HG02678 (cell line): Measurements from ENCODE around the gene NCKAP5L.
"Not testable (repeated sequence)": the region's sequence is repeated elsewhere in the genome, so short reads cannot be mapped to it uniquely, and the experiment has no call there.

Source experiments
- ATAC-seq: cut with Tn5 transposase; IDR thresholded peaks from one replicate; pipeline ENCODE4 v1.9.1; 2021; ENCODE audit warnings: mild to moderate bottlenecking, moderate library complexity; ENCODE audit not compliant: unreplicated experiment

The NCKAP5L gene

DNA sequence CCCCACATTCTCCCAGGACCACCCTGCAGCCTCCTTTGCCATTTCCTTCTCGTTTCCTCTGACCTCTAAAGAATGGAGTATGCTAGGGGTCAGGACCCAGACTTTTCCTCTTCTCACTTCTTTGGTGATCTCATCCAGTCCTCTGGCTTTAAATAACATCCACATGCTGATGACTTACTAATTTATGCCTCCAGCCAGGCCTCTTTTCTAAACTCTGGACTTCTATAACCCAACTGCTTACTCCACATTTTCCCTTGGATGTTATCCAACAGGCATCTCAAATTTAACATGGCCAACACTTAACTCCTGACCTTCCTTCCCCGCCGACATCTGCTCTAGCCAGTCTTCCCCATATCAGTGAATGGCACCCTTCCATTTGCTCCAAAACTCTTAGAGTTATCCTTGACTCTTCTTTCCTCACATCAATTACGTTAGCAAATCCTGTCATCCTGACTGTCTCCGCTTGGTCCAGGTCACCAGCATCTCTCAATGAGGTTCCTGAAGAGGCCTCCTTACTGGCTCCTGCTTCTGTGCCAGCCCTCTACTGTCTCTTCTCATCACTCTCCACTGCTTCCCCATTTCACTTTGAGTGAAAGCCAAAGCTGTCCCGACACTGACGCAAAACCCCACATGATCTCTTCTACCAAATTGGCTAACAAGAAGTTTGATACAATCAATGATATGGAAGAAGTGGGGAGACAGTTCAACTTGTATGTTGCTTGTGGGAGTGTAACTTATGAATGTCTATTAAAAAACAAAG is 44.1 kb downstream of the NCKAP5L start:
- no peak for ATAC-seq

DNA sequence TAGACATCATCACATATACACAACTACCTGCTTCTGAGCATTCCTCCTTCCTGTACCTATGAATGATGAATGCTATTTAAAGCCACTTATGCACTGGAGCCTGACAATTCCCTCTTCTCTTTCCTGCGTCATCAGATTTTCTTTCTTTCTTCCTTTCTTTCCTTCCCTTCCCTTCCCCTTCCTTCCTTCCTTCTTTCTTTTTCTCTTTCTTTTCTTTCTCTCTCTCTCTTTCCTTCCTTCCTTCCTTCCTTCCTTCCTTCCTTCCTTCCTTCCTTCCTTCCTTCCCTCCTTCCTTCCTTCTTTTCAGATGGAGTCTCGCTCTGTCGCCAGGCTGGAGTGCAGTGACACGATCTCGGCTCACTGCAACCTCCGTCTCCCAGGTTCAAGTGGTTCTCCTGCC is 47.3 kb downstream of the NCKAP5L start:
- ATAC-seq: not testable (repeated sequence)

DNA sequence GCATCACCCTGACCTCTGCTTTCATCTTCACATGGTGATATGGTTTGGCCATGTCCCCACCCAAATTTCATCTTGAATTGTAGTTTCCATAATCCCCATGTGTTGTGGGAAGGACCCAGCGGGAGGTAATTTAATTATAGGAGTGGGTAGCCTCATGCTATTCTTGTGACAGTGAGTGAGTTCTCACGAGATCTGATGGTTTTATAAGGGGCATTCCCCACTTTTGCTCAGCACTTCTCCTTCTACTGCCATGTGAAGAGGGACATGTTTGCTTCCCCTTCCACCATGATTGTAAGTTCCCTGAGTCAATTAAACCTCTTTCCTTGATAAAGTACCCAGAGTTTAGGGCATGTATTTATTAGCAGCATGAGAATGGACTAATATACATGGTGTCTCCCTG is 48.6 kb downstream of the NCKAP5L start:
- no peak for ATAC-seq

DNA sequence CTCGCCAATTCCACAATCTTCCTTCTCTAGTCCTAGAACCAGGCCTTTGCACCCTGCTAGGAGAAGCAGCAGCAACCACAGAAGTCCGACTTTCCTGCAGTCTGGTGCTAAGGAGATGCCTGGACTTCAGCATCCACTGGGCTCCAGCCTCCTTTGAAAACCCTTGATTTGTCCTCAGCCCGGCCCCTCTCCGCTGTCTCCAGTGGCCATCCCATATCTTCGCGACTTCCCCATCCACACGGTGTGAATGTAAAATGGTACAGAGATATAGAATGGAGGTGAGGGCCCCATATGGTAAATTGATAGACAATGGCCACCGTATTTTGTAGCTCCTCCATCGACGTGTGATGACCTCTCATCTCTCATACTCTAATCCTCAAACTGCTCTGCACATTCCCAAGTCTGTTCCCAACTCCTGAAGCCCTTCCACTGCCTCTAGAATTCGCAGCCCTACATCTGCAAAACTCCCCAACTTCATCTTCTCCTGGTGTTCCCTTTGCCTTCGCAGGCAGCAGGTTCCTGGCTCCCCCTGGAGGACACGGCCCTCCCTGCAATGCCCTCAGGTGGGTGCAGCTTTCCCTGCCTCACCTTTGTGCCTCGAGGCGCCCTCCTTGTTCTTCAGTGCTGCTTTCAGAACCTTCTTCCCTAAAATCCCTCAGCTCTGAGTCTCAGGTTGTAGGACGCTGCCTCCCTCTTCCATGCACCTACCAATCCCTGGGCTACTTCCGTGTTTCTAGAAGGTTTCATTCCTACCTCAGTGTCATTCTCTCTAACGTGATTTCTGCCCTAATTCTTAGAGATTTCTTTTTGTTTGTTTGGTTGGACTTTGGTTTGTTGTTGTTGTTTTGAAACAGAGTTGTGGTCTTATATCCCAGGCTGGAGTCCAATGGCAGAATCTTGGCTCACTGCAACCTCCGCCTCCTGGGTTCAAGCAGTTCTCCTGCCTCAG is 50.1 kb downstream of the NCKAP5L start:
- ATAC-seq: no peak

DNA sequence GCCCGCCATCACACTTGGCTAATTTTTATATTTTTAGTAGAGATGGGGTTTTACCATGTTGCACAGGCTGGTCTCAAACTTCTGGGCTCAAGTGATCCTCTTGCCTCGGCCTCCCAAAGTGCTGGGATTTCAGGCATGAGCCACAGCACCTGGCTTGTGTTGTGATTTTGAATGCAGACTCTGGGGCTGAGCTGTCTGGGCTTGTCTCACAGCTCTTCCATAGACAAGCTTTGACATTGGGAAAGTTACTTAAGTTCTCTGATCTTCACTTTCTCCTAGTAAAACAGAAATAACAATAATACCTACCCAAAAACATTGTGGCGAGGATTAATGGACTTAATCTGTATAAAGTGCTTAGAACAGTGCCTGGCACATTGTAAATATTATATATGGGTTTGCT is 50.9 kb downstream of the NCKAP5L start:
- ATAC-seq: no peak

DNA sequence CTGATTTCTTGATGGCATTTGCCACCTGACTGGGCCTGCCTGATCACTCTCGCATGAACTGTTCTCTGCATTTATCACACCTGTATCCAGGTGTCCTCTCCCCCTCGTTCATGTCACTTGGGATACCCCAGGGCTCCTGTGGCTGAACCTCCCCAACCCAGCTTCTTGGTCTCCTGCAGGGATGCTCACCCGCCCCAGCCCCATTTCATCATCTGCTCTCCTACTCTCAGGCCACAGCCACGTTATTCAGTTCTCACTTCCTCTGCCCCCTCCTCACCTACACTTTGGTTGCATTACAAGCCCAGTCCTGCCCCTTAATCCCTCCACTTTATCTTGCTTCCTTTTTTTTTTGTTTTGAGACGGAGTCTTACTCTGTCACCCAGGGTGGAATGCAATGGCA is 51.4 kb downstream of the NCKAP5L start:
- ATAC-seq: no peak

DNA sequence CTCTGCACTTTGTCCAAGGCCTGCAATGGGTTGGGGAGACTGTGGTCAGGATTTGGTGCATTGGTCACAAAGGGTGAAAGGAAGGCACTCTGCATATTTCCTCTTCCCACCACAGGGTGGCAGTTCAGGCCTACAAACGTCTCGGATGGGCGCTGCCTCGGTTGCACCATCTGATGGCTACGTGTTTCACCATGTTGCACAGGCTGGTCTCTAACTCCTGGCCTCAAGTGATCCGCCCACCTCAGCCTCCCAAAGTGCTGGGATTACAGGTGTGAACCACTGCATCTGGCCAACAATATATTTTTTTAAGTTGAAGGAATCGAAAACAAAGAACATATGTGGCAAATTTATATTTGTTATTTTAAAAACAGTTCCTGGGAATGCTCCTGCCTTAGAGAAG is 51.8 kb downstream of the NCKAP5L start:
- no peak for ATAC-seq

DNA sequence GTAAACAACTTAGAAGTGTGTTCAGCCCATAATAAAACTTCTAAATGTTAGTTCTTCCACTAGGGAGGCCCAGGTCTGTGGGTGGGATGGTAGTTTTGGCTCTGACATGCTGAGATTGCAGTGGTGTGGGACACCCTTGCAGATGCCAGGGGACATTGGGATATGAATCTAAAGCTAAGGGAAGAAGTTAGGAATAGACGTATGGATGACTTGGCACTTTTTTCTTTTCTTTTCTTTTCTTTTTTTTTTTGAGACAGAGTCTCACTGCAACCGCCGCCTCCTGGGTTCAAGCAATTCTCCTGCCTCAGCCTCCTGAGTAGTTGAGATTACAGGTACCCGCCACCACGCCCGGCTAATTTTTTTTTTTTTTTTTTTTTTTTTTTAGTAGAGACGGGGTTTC is 55.1 kb downstream of the NCKAP5L start:
- not testable (repeated sequence) for ATAC-seq

DNA sequence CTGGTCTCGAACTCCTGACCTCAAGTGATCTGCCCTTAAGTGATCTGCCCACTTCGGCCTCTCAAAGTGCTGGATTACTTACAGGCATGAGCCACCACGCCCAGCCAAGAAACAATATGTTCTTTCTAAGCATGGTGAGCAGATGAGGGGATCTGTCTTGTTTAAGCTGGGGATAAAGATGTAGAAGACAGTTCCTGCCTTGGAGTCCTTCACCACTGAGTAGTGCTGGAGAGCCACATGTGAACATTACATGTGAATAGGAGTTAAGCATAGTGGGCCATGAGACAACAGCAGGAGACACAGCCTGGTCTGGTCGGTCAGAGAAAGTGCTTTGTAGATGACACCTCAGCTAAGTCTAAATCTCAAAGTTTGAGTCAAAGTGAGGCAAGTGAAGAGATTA is 60.9 kb downstream of the NCKAP5L start:
- ATAC-seq: no peak

DNA sequence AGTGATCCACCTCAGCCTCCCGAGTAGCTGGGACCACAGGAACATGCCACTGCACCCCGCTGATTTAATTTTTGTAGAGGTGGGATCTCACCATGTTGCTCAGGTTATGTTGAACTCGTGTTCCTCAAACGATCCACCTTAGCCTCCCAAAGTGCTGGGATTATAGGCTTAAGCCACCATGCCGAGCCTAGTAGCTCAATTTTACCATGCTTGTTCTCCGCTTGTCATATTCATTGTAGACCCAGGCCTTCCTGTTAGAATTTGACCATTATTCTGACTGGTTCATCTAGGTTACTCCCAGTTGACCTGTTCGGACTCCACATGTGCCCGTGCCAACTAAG is 62.1 kb downstream of the NCKAP5L start:
- no peak for ATAC-seq

DNA sequence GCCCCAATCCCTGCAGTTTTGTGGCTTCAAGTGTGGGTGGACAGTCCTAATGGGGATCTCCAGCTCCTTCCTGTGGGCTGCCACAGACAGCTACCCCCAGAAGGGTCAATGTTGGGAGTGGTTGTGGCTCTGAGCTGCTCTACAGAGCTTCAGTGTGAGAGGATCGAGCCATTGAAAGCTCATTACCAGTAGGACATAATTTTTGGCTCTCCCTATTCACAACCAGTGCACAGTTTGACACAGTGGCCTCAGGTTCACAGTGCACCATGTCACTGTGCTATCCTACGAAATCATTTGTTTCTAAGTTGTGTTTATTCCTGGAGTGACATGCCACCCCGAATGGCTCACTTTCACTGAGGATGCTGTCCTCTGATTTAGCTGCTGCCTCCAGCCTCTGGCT is 64.1 kb downstream of the NCKAP5L start:
- ATAC-seq: no peak

DNA sequence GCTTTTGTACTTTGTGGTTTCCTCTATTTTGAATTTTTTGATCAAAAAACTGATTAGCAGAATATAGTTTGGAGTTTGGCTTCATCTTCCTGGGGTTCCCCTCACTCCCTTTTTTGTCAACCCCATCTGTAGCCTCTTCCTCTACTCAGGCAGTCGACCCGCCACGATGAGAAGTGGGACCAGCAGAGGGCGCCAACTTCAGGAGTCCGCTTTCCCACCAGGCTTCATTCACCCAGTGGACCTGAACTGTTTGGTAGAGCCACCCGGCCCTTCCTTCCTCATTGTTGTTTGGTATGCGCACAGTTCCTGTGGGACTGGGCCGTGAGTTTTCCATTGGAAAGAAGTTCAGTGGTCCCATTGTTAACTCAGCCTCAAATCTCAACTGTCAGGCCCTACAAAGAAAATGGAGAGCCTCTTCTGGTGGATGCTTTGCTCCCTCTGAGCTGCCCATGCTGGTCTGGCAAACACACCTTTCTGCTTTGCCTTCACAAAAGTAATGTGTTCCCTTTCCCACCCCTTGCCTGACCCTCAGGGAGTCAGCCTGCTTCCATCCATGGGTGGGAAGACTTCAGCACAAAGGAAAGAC is 65.1 kb downstream of the NCKAP5L start:
- ATAC-seq: no peak

DNA sequence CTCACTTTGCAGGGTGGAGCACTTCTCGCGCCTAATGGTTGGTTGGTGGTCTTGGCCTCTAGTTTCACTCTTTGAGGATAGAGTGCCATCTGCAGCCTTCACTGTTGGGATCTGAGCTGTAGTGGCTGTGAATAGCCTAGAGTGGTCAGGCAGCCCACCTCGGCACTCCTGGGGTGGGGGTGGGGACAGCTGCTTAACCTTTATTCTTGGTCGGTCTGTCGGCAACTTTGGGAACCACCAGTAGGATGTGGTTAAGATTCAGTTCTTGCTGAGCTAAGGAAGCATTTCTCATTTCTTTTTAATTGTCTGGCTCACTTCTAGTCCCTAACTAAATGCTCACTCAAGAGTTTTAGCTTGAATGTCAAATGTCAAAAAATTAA is 65.8 kb downstream of the NCKAP5L start:
- no peak for ATAC-seq

DNA sequence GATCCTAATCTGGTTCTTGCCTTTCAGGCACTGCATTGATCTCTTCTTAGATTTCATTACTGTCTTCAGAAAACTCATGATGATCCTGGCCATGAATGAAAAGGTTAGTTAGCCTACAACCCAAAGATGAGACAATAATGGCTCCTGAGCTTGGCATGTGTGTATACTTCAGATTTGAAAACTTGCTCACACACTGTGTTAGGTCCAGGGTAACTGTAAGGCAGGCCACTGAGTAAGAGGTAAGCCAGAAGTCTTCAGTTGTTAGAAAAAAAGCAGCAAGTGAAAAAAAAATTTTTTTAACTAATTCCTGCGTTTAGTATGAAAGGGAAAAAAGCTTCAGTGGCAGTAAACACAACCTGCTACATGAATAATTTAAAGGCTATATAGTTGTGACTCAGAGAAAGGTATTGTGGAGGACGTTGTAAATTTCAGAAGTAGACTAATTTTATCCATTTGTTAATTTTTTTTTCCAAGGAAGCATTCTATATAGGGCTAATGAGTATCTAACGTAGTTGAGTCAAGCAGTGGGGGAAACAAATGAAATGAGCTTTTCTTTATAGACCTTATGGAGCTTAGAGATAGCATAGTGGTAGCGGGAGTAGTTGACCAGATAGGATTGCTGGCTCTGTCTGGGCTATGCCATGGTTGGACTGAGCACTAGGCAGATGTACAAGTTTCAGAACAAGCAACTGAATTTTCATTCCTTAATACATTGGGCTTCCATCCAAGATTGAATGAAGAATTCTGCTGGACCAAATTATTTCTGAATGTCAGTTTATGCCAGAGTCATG is 66.3 kb downstream of the NCKAP5L start:
- no peak for ATAC-seq

DNA sequence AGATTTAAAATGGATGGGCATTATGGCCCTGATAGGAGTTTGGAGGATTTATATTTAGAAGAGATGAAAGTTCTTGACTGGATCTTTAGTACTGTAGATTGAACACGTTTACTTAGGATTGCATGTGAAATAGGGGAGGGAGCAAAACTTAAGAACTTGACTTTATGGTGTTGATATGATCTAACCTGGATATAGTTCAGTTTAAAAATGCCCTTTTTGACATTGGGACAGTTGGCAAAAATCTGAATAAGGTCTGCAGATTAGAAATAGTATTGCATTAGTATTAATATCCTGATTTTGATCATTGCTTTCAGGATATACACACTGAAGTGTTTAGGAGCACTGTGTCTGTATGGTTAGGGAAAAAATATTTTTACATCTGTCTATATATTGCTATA is 77.2 kb downstream of the NCKAP5L start:
- ATAC-seq: no peak

DNA sequence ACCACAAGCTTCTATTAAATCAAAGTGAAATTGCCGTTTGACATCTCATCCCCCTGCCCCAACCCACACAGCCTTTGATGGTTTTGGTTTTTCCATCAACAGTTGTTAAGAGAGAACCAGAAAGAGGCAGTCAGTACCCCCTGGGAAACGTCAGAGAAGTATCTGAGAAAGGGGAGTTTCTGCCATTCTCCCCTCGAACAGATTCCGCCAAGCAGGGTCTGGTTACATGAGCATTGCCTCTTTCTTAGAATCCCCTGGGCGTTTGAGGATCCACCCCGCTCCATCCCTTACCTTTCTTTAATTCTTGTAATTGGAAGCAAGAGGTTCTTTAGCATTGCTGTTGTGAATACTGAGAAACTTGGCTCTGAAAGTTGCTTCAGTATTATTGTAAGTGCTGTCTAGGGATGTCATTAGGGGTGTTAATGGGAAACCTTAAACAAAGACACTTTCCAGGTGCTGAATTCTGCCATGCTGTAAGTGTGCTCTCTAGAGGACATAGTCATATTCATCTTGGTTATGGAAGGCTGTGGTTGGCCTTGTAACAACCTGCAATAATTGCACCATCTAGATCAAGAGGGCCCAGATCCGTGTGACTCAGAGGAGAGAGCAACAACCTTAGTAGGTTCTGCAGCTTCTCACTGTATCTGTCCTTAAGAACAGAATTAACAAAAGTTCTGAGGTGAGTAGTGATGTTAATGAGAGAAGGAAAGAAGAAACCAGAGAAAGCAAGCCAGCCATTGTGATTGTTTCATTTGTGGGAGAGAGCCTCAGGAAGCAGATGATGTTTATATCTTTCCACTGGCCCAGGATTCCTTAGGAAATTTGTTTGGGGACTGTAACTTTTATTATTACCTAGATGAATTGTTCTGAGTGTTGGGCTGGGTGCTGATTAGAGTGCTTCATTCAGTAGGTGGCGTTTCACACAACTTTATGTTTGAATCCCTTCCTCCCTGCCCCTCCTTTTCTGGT is 77.9 kb downstream of the NCKAP5L start:
- no peak for ATAC-seq

DNA sequence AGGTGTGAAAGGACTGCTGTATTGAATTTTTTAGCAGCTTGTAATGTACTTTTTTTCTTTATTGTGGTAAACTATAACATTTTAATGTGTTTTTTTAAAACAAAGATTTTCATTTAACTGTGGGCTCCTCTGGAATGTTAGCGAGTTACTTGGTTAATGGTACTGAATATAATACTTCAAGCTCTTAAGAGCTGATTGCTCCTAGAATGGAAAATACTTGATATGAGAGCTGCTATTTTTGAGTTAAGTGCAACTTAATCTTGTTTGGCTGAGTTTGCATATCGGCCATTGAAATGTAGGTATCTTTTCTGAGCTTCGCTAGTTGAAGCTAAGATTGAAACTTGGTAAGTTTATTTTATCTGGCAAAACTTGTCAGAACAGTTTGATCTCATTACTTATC is 79.4 kb downstream of the NCKAP5L start:
- no peak for ATAC-seq

DNA sequence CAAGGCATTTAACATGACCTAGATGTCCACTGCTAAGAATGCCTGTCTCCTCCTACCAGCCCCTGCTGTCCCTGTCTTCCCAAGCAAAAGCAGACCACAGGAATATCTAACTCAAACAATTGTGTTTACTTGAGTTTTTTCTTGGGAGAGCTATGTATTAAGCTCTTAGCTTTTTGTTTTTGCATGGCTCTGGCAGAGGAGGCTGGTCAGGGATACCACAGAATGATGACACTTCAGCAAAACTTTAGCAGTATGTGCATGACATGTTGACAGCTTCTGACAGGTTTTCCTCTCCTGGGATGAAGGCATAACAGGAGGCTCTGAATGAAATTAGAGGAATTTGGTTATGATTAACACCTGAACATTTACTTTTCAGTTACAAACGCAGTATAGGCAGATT is 79.9 kb downstream of the NCKAP5L start:
- ATAC-seq: no peak

DNA sequence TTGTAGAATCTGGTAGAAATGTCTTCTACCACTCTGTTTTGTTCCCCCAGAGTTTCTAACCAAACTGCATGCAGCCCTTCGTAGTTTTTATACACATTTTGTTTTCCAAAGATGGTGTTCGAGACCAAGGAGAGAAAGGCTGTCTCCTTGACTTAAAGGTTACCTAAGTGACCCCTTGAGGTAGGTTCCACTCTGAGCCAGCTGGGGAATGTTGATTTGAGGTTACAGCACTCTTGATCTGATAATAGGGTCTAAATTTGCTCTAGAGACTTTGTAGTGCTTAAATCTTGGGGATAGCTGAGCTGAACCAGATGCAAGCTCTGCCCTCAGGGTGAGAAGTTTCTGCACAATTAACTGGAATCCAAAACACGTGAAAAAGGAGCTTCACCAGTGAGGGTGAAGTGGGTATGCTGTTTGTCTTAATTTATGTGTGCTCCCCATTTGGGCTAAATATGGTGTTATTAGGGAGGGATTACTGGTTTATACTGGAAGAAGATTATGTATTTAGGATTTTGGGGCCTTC is 83.8 kb downstream of the NCKAP5L start:
- no peak for ATAC-seq
